Subcutaneous abdominal adipose tissue (tissue), 5 donors: ENCODE data around the gene CCDC14.
"Not testable (repeated sequence)": the region's sequence is repeated elsewhere in the genome, so short reads cannot be mapped to it uniquely, and the experiment has no call there.

Experiments
- H3K27ac ChIP-seq: one replicate; pipeline ENCODE4 v1.7.0; 2013; ENCODE audit warnings: low read depth, mild to moderate bottlenecking, inconsistent platforms, low read length, moderate library complexity
- H3K27me3 ChIP-seq, 5 donors: one replicate each; pipeline ENCODE4 v1.7.0; 2013; ENCODE audit warnings: low read length in 5 of 5, inconsistent platforms in 1 of 5; ENCODE audit not compliant: control insufficient read depth in 5 of 5, insufficient read depth in 4 of 5
- H3K36me3 ChIP-seq, 5 donors: one replicate each; pipeline ENCODE4 v1.7.0; 2013; ENCODE audit warnings: low read length in 5 of 5; ENCODE audit not compliant: control insufficient read depth in 5 of 5, insufficient read depth in 5 of 5
- H3K4me1 ChIP-seq, 5 donors: one replicate each; pipeline ENCODE4 v1.7.0; 2013; ENCODE audit warnings: low read length in 5 of 5, mild to moderate bottlenecking in 3 of 5, moderate library complexity in 1 of 5; ENCODE audit not compliant: control insufficient read depth in 5 of 5, insufficient read depth in 5 of 5
- H3K4me3 ChIP-seq, 5 donors: one replicate each; pipeline ENCODE4 v1.7.0; 2013; ENCODE audit warnings: low read length in 5 of 5, low read depth in 1 of 5
- H3K9ac ChIP-seq, 5 donors: one replicate each; pipeline ENCODE4 v1.7.0; 2013; ENCODE audit warnings: low read length in 5 of 5, mild to moderate bottlenecking in 4 of 5, moderate library complexity in 3 of 5
- H3K9me3 ChIP-seq, 5 donors: one replicate each; pipeline ENCODE4 v1.7.0; 2013; ENCODE audit warnings: low read length in 5 of 5; ENCODE audit not compliant: control insufficient read depth in 5 of 5
- donor health status: healthy.
- donor health status: healthy.
- donor health status: healthy.
- donor health status: healthy.
- donor health status: healthy.

Gene CCDC14

DNA sequence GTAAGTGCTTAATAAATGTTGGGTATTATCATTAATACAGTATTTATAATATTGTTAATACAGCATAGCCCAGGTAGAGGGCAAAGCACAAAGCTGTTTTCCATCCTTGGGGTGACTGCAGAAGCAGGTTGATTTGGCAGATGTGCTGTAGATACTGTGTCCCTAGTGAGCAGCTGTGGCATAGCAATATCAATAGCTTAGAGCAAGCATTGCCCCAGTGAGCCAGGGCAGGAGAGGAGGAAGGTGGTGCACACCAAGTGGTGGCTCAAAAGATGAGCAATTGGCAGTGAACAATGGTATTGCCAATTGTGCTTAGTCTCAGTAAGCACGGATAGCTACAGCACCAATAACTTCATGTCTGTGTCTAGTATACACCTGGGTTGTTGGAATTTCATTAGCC lies 5.8 kb upstream of the CCDC14 start:
- H3K36me3 ChIP-seq, H3K9me3 ChIP-seq, H3K27ac ChIP-seq, H3K27me3 ChIP-seq, H3K9ac ChIP-seq, H3K4me3 ChIP-seq, H3K4me1 ChIP-seq: not testable (repeated sequence)

DNA sequence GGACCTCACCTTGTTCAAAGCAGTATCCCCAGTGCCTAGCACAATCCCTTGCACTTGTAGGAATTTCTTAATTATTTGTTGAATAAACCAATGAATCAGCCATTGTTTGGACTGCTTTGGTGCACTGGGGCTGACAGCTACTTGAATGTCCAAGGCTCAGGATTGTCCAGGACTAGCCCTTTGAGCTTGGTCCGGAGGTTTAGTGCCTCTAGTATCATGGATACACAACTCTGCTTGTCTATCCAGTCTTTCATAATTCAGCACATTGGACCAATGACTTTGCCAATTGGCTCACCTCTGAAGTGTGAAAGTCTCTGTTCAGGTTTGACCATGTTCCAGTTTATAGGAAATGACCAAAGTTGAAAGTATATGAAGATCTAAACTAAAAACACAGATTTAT lies 3.8 kb upstream of the CCDC14 start:
- not testable (repeated sequence) for H3K36me3 ChIP-seq, H3K9me3 ChIP-seq, H3K27ac ChIP-seq, H3K9ac ChIP-seq, H3K27me3 ChIP-seq, H3K4me3 ChIP-seq
- H3K4me1 ChIP-seq, result peaks cover 0 to 15% (median 12%) of the 10 kb centered on the region in 5 donors

DNA sequence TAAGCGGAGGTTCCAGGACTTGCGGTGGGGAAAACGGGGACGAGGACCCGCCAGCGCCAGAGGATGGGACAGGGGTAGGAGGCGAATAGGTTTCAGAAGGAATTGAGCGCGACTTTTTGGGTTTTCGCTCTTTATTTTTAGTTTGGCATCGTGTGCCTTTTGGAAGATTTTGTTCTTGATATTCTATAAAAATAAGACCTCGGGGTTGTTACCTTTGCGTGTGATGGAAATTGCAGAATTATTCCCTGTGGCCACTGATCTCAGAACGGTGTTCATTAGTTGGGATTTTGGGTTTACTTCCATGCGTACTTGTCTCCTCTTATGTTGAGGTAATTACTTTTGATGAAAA lies 453 bp upstream of the CCDC14 start:
- peak overlapping the region; percentile 76 for H3K27ac ChIP-seq
- H3K9ac ChIP-seq, result peak overlapping the region in 1 of 5 donors; percentile 97
- H3K4me1 ChIP-seq, result peaks cover 0 to 17% (median 12%) of the 10 kb centered on the region in 5 donors
- no peaks in the 10 kb centered on the region for H3K36me3 ChIP-seq
- H3K9me3 ChIP-seq, result no peaks in the 10 kb centered on the region
- H3K4me3 ChIP-seq, result peak overlapping the region; percentile 51 to 98 (median 94)
- no peaks in the 10 kb centered on the region for H3K27me3 ChIP-seq

DNA sequence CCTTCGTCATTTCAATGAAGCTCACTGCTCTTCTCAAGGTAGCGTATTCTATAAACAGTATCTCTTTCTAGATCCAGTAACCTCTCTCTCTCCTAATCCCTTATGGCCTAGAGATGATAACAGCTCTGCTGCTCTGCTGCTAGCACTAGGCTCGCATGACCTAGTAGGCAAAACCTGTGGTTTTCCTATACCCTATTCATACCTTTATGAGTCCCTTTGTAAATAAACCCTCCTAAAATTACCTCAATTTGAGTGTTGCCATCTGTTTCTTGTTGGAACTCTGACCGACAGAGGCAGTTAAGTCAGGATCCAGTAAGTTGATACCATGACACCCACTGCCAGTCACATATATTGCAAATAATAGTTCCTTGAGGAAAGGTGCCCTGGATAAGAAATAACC lies 7.3 kb downstream of the CCDC14 start:
- peaks cover 0 to 1% (median 0%) of the 10 kb centered on the region in 5 donors for H3K4me1 ChIP-seq
- H3K4me3 ChIP-seq, result no peak overlapping the region
- H3K9me3 ChIP-seq, result no peaks in the 10 kb centered on the region
- no peak overlapping the region for H3K27ac ChIP-seq
- H3K9ac ChIP-seq, result no peak overlapping the region
- no peaks in the 10 kb centered on the region for H3K27me3 ChIP-seq
- peaks cover 18 to 28% (median 21%) of the 10 kb centered on the region in 5 donors for H3K36me3 ChIP-seq

DNA sequence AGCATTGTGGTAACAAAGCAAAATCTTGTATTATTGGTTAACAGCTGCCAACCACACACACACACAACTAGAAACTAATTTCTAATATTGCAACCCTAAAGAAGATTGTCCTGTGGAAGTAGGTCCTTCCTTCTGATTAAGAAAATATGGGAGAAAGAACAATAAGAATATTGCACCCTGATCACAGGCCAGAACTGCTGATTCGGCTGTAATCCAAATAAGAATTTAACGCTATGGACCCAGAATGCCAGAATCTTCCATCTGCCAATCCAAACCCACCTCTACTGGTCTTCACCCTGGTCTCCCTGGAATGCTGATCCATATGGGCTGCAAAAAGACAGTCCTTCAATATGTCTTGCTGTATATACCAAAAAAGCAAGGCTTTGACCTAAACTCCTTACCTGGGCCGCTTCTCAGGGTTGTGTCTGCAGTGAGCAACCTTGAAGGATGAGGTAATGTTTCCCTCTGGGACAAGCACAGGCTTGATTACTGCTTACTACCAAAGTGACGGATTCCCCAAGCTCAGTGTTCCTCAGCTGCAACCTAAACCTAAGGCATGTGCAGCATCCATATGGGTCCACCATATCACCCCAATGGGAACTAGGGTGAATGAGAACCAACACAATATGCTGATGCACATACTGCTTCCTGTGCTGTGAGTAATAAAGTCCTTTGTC lies 8.0 kb downstream of the CCDC14 start:
- Histone ChIP-seq H3K4me3 (no peak overlapping the region), H3K9me3 (no peaks in the 10 kb centered on the region), H3K9ac (no peak overlapping the region), H3K27ac (no peak overlapping the region), H3K27me3 (no peaks in the 10 kb centered on the region), H3K4me1 (no peaks in the 10 kb centered on the region), H3K36me3 (peaks cover 21 to 35% (median 22%) of the 10 kb centered on the region in 5 donors)

DNA sequence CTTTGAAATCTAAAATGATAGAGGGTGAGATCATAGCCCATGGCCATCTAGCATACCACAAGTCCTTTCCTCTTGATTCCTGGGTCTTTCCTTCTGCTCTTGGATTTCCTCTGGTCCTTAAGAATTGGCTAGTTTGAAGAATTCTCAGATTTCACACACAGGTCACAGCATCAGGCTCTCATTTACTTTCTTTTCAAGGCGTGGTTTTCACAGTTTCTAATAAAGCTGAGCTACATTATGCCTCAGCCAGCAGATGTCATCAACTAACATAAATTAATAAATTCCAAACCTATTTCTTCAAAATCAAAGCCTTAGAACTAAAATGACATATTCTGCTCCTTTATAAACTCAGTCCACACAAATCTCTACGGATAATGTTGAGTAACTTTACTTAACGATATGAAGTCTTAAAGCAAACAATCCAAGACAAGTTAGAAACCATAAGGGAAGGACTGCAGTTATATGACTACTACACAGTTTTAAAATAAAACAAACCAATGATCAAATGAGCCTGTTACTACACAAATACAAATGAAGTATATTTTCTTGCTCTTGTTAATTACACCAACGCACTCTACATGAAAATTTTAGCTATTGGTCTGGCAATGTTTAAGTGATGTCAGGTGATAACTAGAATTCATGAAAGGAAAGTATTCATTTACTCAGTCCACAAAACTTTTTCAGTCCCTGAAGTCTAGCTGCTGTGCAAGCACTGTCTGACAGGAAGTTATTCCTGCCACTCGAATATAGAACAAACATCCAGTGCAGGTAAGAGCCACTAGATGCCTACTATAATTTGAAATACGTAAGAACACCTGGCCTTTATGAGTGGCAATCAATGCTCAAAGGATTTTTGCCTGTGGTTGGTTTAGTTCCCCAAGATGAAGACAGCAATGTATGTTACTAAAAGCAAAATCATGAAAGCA lies 9.2 kb downstream of the CCDC14 start:
- Histone ChIP-seq H3K9me3 (no peaks in the 10 kb centered on the region), H3K36me3 (peaks cover 25 to 39% (median 28%) of the 10 kb centered on the region in 5 donors), H3K4me3 (no peak overlapping the region), H3K4me1 (no peaks in the 10 kb centered on the region), H3K27ac (no peak overlapping the region), H3K9ac (no peak overlapping the region), H3K27me3 (no peaks in the 10 kb centered on the region)

DNA sequence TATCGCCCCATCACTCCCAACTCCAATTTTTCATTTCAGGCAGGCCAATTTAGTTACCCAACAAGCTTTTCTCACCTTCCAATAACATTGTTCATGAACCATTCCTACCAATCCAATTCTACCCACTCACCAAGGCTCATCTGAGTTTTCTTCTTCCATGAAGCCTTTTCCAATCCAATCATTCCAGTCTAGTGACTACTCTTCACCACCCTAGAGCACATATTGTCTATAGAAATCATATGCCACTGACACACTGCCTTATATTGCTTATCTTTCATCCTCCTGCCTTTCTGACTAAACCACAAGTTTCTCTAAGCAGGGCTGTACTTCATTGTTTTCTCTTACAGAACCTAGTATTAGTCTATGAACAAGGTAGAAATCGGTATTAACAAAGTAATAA lies 11.4 kb downstream of the CCDC14 start:
- Histone ChIP-seq H3K9ac (no peak overlapping the region), H3K4me3 (no peak overlapping the region), H3K27ac (no peak overlapping the region), H3K4me1 (no peaks in the 10 kb centered on the region), H3K27me3 (no peaks in the 10 kb centered on the region), H3K9me3 (no peaks in the 10 kb centered on the region), H3K36me3 (peaks cover 25 to 39% (median 30%) of the 10 kb centered on the region in 5 donors)

DNA sequence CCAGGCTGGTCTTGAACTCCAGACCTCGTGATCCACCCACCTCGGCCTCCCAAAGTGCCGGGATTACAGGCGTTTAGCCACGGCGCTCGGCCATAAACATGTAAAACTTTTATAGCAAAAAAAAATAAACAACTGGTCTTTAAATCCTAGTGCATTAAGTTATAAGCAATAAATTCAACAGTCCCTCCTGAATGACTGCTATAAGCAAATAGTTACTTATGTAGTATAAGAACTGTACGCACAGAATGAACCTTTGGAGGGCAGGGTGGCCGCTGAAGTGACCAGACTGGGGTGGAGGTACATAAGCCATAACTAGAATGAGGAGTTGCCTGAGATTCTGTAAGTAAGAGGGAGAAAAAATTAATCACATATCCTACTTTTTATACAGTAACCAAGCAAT lies 12.6 kb downstream of the CCDC14 start:
- no peak overlapping the region for H3K9ac ChIP-seq
- H3K36me3 ChIP-seq, result peaks cover 28 to 46% (median 37%) of the 10 kb centered on the region in 5 donors
- no peaks in the 10 kb centered on the region for H3K4me1 ChIP-seq
- H3K27ac ChIP-seq, result no peak overlapping the region
- H3K27me3 ChIP-seq, result no peaks in the 10 kb centered on the region
- H3K4me3 ChIP-seq, result no peak overlapping the region
- no peaks in the 10 kb centered on the region for H3K9me3 ChIP-seq

DNA sequence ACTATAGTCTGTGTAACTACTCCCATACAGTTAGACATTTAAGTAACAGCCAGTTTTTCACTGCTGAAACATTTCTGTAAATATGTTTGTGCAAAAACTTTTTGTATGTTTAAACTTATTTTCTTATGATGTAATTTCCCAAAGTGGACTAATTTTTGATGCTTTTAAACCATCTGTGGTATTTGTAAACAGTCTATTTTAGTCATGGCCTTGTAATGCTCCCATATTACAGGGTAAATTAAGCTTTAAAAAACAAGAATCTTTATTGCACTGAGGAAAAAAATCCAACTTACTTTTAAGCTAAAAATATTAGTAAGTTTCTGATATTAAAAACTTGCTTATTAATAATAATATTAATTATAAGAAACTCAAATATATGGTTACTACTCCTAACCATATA lies 13.5 kb downstream of the CCDC14 start:
- H3K36me3 ChIP-seq, result peaks cover 19 to 41% (median 30%) of the 10 kb centered on the region in 5 donors
- no peaks in the 10 kb centered on the region for H3K27me3 ChIP-seq
- H3K4me3 ChIP-seq, result no peak overlapping the region
- H3K4me1 ChIP-seq, result no peaks in the 10 kb centered on the region
- no peaks in the 10 kb centered on the region for H3K9me3 ChIP-seq
- H3K9ac ChIP-seq, result no peak overlapping the region
- no peak overlapping the region for H3K27ac ChIP-seq

DNA sequence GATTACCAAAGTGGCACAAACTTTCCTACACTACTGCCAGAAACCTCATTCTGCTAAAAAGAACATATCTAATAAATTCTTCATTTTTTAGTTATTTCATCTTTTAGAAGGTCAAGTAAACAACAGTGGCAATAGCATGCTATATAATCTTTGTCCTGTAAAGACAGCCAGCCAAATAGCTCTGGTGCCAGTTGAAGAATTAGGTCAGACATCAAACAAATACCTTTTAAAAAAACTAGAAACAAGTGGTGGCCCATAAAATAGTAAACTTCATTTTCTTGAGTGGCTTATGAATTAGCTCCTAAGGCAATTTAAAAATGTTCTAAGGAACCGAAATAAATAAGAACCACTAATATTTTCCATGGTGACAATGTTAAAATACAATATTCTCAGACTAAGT lies 19.5 kb downstream of the CCDC14 start:
- Histone ChIP-seq H3K4me3 (no peak overlapping the region), H3K27me3 (no peaks in the 10 kb centered on the region), H3K9me3 (no peaks in the 10 kb centered on the region), H3K9ac (no peak overlapping the region), H3K4me1 (peaks cover 0 to 9% (median 0%) of the 10 kb centered on the region in 5 donors), H3K27ac (no peak overlapping the region), H3K36me3 (peaks cover 7 to 21% (median 14%) of the 10 kb centered on the region in 5 donors)
